Measurements from ENCODE around the gene UBE2G1.

DNA sequence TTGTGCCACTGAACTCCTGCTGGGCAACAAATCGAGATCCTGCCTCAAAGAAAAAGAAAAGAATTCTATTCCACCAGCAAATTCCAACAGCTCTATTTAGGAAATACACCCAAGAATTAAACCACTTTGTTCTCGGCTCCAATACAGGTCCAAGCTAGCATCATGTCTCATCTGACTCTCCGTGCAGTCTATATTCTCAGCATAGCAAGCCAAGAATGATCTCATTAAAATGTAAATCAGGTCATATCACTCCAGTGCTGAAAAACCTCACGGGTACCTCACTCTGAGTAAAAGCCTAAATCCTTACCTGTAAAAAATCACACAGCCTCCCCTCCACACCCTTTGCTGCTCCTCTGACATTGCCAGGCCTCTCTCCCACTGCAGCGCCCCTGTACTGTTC lies 23.9 kb downstream of the UBE2G1 start:
- TF ChIP-seq, protein P1, sequence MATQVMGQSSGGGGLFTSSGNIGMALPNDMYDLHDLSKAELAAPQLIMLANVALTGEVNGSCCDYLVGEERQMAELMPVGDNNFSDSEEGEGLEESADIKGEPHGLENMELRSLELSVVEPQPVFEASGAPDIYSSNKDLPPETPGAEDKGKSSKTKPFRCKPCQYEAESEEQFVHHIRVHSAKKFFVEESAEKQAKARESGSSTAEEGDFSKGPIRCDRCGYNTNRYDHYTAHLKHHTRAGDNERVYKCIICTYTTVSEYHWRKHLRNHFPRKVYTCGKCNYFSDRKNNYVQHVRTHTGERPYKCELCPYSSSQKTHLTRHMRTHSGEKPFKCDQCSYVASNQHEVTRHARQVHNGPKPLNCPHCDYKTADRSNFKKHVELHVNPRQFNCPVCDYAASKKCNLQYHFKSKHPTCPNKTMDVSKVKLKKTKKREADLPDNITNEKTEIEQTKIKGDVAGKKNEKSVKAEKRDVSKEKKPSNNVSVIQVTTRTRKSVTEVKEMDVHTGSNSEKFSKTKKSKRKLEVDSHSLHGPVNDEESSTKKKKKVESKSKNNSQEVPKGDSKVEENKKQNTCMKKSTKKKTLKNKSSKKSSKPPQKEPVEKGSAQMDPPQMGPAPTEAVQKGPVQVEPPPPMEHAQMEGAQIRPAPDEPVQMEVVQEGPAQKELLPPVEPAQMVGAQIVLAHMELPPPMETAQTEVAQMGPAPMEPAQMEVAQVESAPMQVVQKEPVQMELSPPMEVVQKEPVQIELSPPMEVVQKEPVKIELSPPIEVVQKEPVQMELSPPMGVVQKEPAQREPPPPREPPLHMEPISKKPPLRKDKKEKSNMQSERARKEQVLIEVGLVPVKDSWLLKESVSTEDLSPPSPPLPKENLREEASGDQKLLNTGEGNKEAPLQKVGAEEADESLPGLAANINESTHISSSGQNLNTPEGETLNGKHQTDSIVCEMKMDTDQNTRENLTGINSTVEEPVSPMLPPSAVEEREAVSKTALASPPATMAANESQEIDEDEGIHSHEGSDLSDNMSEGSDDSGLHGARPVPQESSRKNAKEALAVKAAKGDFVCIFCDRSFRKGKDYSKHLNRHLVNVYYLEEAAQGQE (IDR thresholded peaks at IDR 0.05) = no peak
- no peak for TF ChIP-seq SP1 (IDR thresholded peaks at IDR 0.05)
- TF ChIP-seq, protein P2, sequence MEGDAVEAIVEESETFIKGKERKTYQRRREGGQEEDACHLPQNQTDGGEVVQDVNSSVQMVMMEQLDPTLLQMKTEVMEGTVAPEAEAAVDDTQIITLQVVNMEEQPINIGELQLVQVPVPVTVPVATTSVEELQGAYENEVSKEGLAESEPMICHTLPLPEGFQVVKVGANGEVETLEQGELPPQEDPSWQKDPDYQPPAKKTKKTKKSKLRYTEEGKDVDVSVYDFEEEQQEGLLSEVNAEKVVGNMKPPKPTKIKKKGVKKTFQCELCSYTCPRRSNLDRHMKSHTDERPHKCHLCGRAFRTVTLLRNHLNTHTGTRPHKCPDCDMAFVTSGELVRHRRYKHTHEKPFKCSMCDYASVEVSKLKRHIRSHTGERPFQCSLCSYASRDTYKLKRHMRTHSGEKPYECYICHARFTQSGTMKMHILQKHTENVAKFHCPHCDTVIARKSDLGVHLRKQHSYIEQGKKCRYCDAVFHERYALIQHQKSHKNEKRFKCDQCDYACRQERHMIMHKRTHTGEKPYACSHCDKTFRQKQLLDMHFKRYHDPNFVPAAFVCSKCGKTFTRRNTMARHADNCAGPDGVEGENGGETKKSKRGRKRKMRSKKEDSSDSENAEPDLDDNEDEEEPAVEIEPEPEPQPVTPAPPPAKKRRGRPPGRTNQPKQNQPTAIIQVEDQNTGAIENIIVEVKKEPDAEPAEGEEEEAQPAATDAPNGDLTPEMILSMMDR (IDR thresholded peaks at IDR 0.05; ENCODE audit: low read depth, low read length, missing input control) = no peak
- TF ChIP-seq HNF4A (conservative IDR thresholded peaks at IDR 0.05) = no peak
- TF ChIP-seq, protein P3, sequence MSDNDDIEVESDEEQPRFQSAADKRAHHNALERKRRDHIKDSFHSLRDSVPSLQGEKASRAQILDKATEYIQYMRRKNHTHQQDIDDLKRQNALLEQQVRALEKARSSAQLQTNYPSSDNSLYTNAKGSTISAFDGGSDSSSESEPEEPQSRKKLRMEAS (IDR thresholded peaks at IDR 0.05) = no peak
- TF ChIP-seq RAD21 (IDR thresholded peaks at IDR 0.05) = no peak
- TF ChIP-seq HNF4G (IDR thresholded peaks at IDR 0.05) = no peak
- TF ChIP-seq YY1 (IDR thresholded peaks at IDR 0.05) = no peak
- TF ChIP-seq, protein P4, sequence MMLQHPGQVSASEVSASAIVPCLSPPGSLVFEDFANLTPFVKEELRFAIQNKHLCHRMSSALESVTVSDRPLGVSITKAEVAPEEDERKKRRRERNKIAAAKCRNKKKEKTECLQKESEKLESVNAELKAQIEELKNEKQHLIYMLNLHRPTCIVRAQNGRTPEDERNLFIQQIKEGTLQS (IDR thresholded peaks at IDR 0.05) = no peak
- TF ChIP-seq TAF1 (conservative IDR thresholded peaks at IDR 0.05) = no peak

Measured in liver (tissue), 3 donors.